WTC11 (cell line): ENCODE results near the gene ZNF41. TPM values are rescaled to one million over a fixed set of nuclear protein-coding genes. Genes with fewer than 3 reads are reported as not detected.

Experiments used
- ATAC-seq: fragments of 200-7000 bp; cut with Tn5 transposase; 2 replicates; pipeline ENCODE4 v1.10.0; 2021; ENCODE audit warnings: mild to moderate bottlenecking, moderate library complexity
- Bru-seq: library from RNA; stranded (reverse); fragments of 400-500 nt; gene quantifications from one replicate; lab custom pipeline; 2021; lab: Mats Ljungman, UMichigan
- CTCF ChIA-PET: fragments of 300-600 bp; sonication (Branson Sonifier 250); formaldehyde crosslinking; loops from one replicate; lab custom pipeline; 2021; ENCODE audit warnings: antibody characterized with exemption; lab: Charles Lee
- POLR2A ChIA-PET: fragments of 350-600 bp; sonication (Branson Sonifier 250); formaldehyde crosslinking; loops from one replicate; lab custom pipeline; 2021; ENCODE audit warnings: antibody characterized with exemption; lab: Charles Lee
- DNase-seq: peaks from one replicate; pipeline ENCODE4 v3.0.0; 2021; ENCODE audit warnings: low spot score
- H3K27ac Mint-ChIP-seq: 2 replicates; pipeline ENCODE4 v1.8.0; 2021; ENCODE audit warnings: mixed read lengths
- H3K27me3 Mint-ChIP-seq: 2 replicates; pipeline ENCODE4 v1.8.0; 2021; ENCODE audit warnings: low read depth, mild to moderate bottlenecking, moderate library complexity, mixed read lengths
- H3K36me3 Mint-ChIP-seq: 2 replicates; pipeline ENCODE4 v1.8.0; 2021; ENCODE audit warnings: mixed read lengths
- H3K4me1 Mint-ChIP-seq: 2 replicates; pipeline ENCODE4 v1.8.0; 2022; ENCODE audit warnings: mixed read lengths
- H3K4me3 Mint-ChIP-seq: 2 replicates; pipeline ENCODE4 v1.8.0; 2021; ENCODE audit warnings: mild to moderate bottlenecking, moderate library complexity, mixed read lengths
- H3K9me3 Mint-ChIP-seq: 2 replicates; pipeline ENCODE4 v1.8.0; 2021; ENCODE audit warnings: mixed read lengths
- AR ChIP-seq: fragments of 250-450 bp; sonication (Bioruptor Pico); IDR thresholded peaks from 2 replicates; pipeline ENCODE4 v1.9.0; 2021; ENCODE audit warnings: mild to moderate bottlenecking
- ATF6 ChIP-seq: sonication (generic); formaldehyde crosslinking; IDR thresholded peaks from 2 replicates; pipeline ENCODE4 v1.8.1; 2023; ENCODE audit warnings: mild to moderate bottlenecking, missing genetic modification reagents
- E2F1 ChIP-seq: sonication (generic); formaldehyde crosslinking; IDR thresholded peaks from 2 replicates; pipeline ENCODE4 v1.8.0; 2022; ENCODE audit warnings: mild to moderate bottlenecking, missing genetic modification reagents
- ETV6 ChIP-seq: sonication (generic); formaldehyde crosslinking; IDR thresholded peaks from 2 replicates; pipeline ENCODE4 v1.8.1; 2022; ENCODE audit warnings: mild to moderate bottlenecking, missing genetic modification reagents
- FOXP1 ChIP-seq: sonication (generic); formaldehyde crosslinking; IDR thresholded peaks from 2 replicates; pipeline ENCODE4 v1.8.0; 2022; ENCODE audit warnings: missing genetic modification reagents, mild to moderate bottlenecking, moderate library complexity, borderline replicate concordance
- GABPB1 ChIP-seq: sonication (generic); formaldehyde crosslinking; IDR thresholded peaks from 2 replicates; pipeline ENCODE4 v1.8.1; 2023; ENCODE audit warnings: mild to moderate bottlenecking, missing genetic modification reagents
- MAX ChIP-seq: sonication (generic); formaldehyde crosslinking; IDR thresholded peaks from 2 replicates; pipeline ENCODE4 v1.8.0; 2022; ENCODE audit warnings: mild to moderate bottlenecking, missing genetic modification reagents
- MLX ChIP-seq: sonication (generic); formaldehyde crosslinking; IDR thresholded peaks from 2 replicates; pipeline ENCODE4 v1.8.1; 2023; ENCODE audit warnings: mild to moderate bottlenecking, missing genetic modification reagents, moderate library complexity
- NFATC4 ChIP-seq: fragments of 250-450 bp; sonication (Bioruptor Pico); IDR thresholded peaks from 2 replicates; pipeline ENCODE4 v1.9.0; 2021; ENCODE audit warnings: mild to moderate bottlenecking
- NFE2L1 ChIP-seq: sonication (generic); formaldehyde crosslinking; IDR thresholded peaks from 2 replicates; pipeline ENCODE4 v1.8.1; 2023; ENCODE audit warnings: missing genetic modification reagents
- SP1 ChIP-seq: sonication (generic); formaldehyde crosslinking; conservative IDR thresholded peaks from 2 replicates; pipeline ENCODE4 v1.8.1; 2022; ENCODE audit warnings: missing genetic modification reagents
- TCF7 ChIP-seq: sonication (generic); formaldehyde crosslinking; IDR thresholded peaks from 2 replicates; pipeline ENCODE4 v1.8.0; 2022; ENCODE audit warnings: mild to moderate bottlenecking, low read depth, missing genetic modification reagents, moderate library complexity
- TEAD1 ChIP-seq: sonication (generic); formaldehyde crosslinking; IDR thresholded peaks from 2 replicates; pipeline ENCODE4 v1.8.0; 2022; ENCODE audit warnings: mild to moderate bottlenecking, missing genetic modification reagents
- TP53 ChIP-seq: sonication (generic); formaldehyde crosslinking; IDR thresholded peaks from 2 replicates; pipeline ENCODE4 v1.8.1; 2023; ENCODE audit warnings: mild to moderate bottlenecking, missing genetic modification reagents
- ZNF138 ChIP-seq: sonication (generic); formaldehyde crosslinking; conservative IDR thresholded peaks from 2 replicates; pipeline ENCODE4 v1.8.1; 2022; ENCODE audit warnings: mild to moderate bottlenecking, moderate library complexity, missing genetic modification reagents
- ZNF219 ChIP-seq: sonication (generic); formaldehyde crosslinking; IDR thresholded peaks from 2 replicates; pipeline ENCODE4 v1.8.0; 2023; ENCODE audit warnings: missing genetic modification reagents, mild to moderate bottlenecking, borderline replicate concordance
- ZNF671 ChIP-seq: fragments of 250-450 bp; sonication (Bioruptor Pico); IDR thresholded peaks from 2 replicates; pipeline ENCODE4 v1.8.0; 2021; ENCODE audit warnings: mild to moderate bottlenecking
- long read RNA-seq, 3 experiments: library from RNA in 1 of 3; library from capped mRNA in 1 of 3; library from polyadenylated mRNA in 1 of 3; unstranded in 2 of 3; stranded (forward) in 1 of 3; transcript quantifications; one replicate each; pipeline ENCODE4 v2.0.0, GENCODE V29; 2021
- total RNA-seq: library from RNA; stranded (reverse); gene quantifications from 3 replicates; pipeline ENCODE4 v1.2.3, GENCODE V29; 2021

The ZNF41 gene
- 4.9 to 6.7 TPM (median 6.6 TPM) in 3 replicates for total RNA-seq
- Bru-seq, nascent RNA, result percentile 63 among the genes with signal in this experiment
- long read RNA-seq, experiment 1, full-length matches to known transcripts, result 7 of 29 reads
- long read RNA-seq, experiment 1, partial matches to known transcripts, result 1 of 29 reads
- long read RNA-seq, experiment 1, other reads (novel, unspliced or antisense), result 21 of 29 reads
- long read RNA-seq, experiment 2, partial matches to known transcripts, result 2 of 10 reads
- long read RNA-seq, experiment 2, other reads (novel, unspliced or antisense), result 8 of 10 reads
- long read RNA-seq, experiment 3, partial matches to known transcripts, result 0 of 2 reads
- long read RNA-seq, experiment 3, other reads (novel, unspliced or antisense), result 2 of 2 reads

GRCh38 chrX:47482512-47483305 lies at the start of gene ZNF41:
Gene ZNF41, minus strand, starts transcription at chrX:47483222. Its CDS starts 15,741 bp downstream, at chrX:47467481.
- Mint-ChIP-seq H3K27ac (peak within 1 kb of the TSS; percentile 90), H3K36me3 (no peaks in the 10 kb centered on the region), H3K27me3 (no peaks in the 10 kb centered on the region), H3K4me3 (peak within 1 kb of the TSS; percentile 73), H3K4me1 (peaks cover 25% of the 10 kb centered on the region), H3K9me3 (no peaks in the 10 kb centered on the region)
- ATAC-seq, result peak; percentile 95
- TF ChIP-seq MAX (CRISPR knock-in tag) (peak; percentile 90), SP1 (peak; percentile 41), ZNF671 (no peak), TEAD1 (CRISPR knock-in tag) (0 out of 2 replicates have a peak, but pooled peaks have one; percentile 46)
- peak; percentile 64 for DNase-seq
- ChIA-PET POLR2A (interaction anchor here (0.7 kb wide), 1 partner anchor 338 kb away, joined by 3 read pairs; the partner anchor contains the start of genes NDUFB11 and RBM10), CTCF (interaction anchor here (1.0 to 1.1 kb wide), 2 partner anchors 15 to 41 kb away, joined by 4 read pairs; no protein-coding TSS in a partner anchor)

GRCh38 chrX:47530049-47530448 lies 47.0 kb upstream of the ZNF41 start:
- Mint-ChIP-seq H3K4me1 (no peaks in the 10 kb centered on the region), H3K27me3 (no peaks in the 10 kb centered on the region; the same call in 1 of the 2 replicates), H3K9me3 (no peaks in the 10 kb centered on the region), H3K27ac (no peak overlapping the region), H3K4me3 (no peak overlapping the region), H3K36me3 (no peaks in the 10 kb centered on the region)
- DNase-seq (no peak), ATAC-seq (no peak)
- TF ChIP-seq ZNF138 (CRISPR knock-in tag) (no peak), TCF7 (CRISPR knock-in tag) (no peak), ZNF219 (no peak), ETV6 (CRISPR knock-in tag) (no peak), MLX (CRISPR knock-in tag) (no peak), TP53 (CRISPR knock-in tag) (no peak), AR (CRISPR knock-in tag) (no peak), GABPB1 (CRISPR knock-in tag) (no peak), E2F1 (no peak), ATF6 (CRISPR knock-in tag) (no peak), NFE2L1 (no peak), NFATC4 (CRISPR knock-in tag) (no peak), FOXP1 (no peak)
- ChIA-PET CTCF (interaction anchor here (0.7 kb wide), 1 partner anchor 26 kb away, joined by 3 read pairs; no protein-coding TSS in a partner anchor), POLR2A (no interaction called here)
